Measurements from ENCODE around the gene PREX1. TPM values are rescaled to one million over a fixed set of nuclear protein-coding genes. Genes with fewer than 3 reads are reported as not detected.

Gene PREX1
- polyA plus RNA-seq, 1 donor (not counting 4 experiments of a cell fraction or from before 2014, with no cell fraction given) = 0.22 TPM

DNA sequence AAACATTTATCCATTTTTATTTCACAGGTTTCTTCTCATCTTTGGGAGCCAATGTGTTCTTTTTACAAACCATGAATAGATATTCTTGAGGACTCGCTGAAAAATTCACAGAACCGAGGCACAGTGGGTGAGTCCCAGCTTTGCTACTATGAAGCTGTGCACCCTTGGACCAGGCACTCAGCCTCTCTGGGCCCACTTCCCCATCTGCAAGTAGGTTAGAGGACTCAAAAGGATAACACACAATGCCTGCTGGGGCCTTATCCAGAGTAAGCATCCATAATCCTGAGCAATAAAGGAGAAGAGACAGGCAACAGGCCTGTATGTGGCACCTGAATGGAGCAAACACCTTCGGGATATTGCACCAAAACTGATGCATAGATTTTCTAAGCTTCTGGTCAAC, 153.3 kb downstream of the PREX1 start:
- H3K9me3 ChIP-seq (ENCODE audit: control insufficient read depth, low read depth, low read length) = no peaks in the 10 kb centered on the region
- H3K36me3 ChIP-seq (ENCODE audit: control insufficient read depth in 2 of 2, extremely low read depth in 1 of 2, insufficient read depth in 2 of 2, low read length in 2 of 2) = no peaks in the 10 kb centered on the region
- H3K4me3 ChIP-seq (ENCODE audit: control insufficient read depth in 2 of 3, extremely low read depth in 1 of 3, insufficient read depth in 2 of 3, low read depth in 1 of 3, low read length in 3 of 3) = no peak overlapping the region
- no peak overlapping the region for H3K27ac ChIP-seq (ENCODE audit: control insufficient read depth, insufficient read depth, low read length)
- no peaks in the 10 kb centered on the region for H3K79me2 ChIP-seq (ENCODE audit: control insufficient read depth, insufficient read depth, low read length)
- H3K4me1 ChIP-seq (ENCODE audit: control insufficient read depth, extremely low read depth, insufficient read depth, low read length) = no peaks in the 10 kb centered on the region
- DNase-seq (ENCODE audit: low read depth, low spot score) = no peak
- no peak overlapping the region for H3K9ac ChIP-seq (ENCODE audit: control insufficient read depth, extremely low read depth, insufficient read depth, low read length)
- no peak for TF ChIP-seq EZH2 (IDR thresholded peaks at IDR 0.05; ENCODE audit: low read length)
- TF ChIP-seq, protein P1, sequence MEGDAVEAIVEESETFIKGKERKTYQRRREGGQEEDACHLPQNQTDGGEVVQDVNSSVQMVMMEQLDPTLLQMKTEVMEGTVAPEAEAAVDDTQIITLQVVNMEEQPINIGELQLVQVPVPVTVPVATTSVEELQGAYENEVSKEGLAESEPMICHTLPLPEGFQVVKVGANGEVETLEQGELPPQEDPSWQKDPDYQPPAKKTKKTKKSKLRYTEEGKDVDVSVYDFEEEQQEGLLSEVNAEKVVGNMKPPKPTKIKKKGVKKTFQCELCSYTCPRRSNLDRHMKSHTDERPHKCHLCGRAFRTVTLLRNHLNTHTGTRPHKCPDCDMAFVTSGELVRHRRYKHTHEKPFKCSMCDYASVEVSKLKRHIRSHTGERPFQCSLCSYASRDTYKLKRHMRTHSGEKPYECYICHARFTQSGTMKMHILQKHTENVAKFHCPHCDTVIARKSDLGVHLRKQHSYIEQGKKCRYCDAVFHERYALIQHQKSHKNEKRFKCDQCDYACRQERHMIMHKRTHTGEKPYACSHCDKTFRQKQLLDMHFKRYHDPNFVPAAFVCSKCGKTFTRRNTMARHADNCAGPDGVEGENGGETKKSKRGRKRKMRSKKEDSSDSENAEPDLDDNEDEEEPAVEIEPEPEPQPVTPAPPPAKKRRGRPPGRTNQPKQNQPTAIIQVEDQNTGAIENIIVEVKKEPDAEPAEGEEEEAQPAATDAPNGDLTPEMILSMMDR (optimal IDR thresholded peaks at IDR 0.05 in 1 of 3, IDR thresholded peaks at IDR 0.05 in 1 of 3, conservative IDR thresholded peaks at IDR 0.05 in 1 of 3; ENCODE audit: extremely low read depth in 1 of 3, insufficient read depth in 2 of 3, low read length in 3 of 3) = no peak
- no peak overlapping the region for H2AFZ ChIP-seq (ENCODE audit: control insufficient read depth, low read length)
- no peaks in the 10 kb centered on the region for H4K20me1 ChIP-seq (ENCODE audit: control insufficient read depth, extremely low read depth, insufficient read depth, low read length)
- dilution Hi-C loops (cut with MboI; ENCODE audit: extremely low pct_ligation_motif_present, low sequenced_read_pairs) = loop anchor here (25.0 kb wide), 1 partner anchor 238 kb away; the partner anchor contains the start of gene ARFGEF2
- no peak for FAIRE-seq
- no peak overlapping the region for H3K4me2 ChIP-seq (ENCODE audit: control insufficient read depth, extremely low read depth, insufficient read depth, low read depth, low read length)
- no peaks in the 10 kb centered on the region for H3K9me1 ChIP-seq (ENCODE audit: control insufficient read depth, extremely low read depth, insufficient read depth, low read length)
- H3K27me3 ChIP-seq (ENCODE audit: control insufficient read depth, extremely low read depth, insufficient read depth, low read length) = no peaks in the 10 kb centered on the region

DNA sequence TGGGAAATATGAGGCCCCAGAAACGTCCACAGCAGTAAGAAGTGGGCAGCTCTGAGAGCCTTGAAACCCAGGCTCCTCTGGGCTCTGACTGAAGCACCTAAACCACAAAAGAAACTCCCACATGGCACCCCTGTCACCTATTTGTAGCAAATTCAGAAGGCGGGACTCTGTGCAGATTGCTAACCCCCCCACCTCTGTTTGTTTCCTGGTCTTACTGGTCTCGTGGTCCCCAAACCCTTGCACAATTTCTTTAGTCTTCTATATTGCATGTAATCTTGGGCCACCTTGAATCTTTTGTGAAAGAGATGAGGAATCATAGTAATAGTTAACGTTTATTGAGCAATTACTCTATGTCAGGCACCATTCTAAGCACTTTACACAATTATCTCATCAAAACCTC, 154.3 kb downstream of the PREX1 start:
- no peaks in the 10 kb centered on the region for H3K9me1 ChIP-seq (ENCODE audit: control insufficient read depth, extremely low read depth, insufficient read depth, low read length)
- no peaks in the 10 kb centered on the region for H3K4me1 ChIP-seq (ENCODE audit: control insufficient read depth, extremely low read depth, insufficient read depth, low read length)
- H3K36me3 ChIP-seq (ENCODE audit: control insufficient read depth in 2 of 2, extremely low read depth in 1 of 2, insufficient read depth in 2 of 2, low read length in 2 of 2) = no peaks in the 10 kb centered on the region
- H3K9me3 ChIP-seq (ENCODE audit: control insufficient read depth, low read depth, low read length) = no peaks in the 10 kb centered on the region
- FAIRE-seq = no peak
- H2AFZ ChIP-seq (ENCODE audit: control insufficient read depth, low read length) = no peak overlapping the region
- no peaks in the 10 kb centered on the region for H3K27me3 ChIP-seq (ENCODE audit: control insufficient read depth, extremely low read depth, insufficient read depth, low read length)
- TF ChIP-seq, protein P1 (optimal IDR thresholded peaks at IDR 0.05 in 1 of 3, IDR thresholded peaks at IDR 0.05 in 1 of 3, conservative IDR thresholded peaks at IDR 0.05 in 1 of 3; ENCODE audit: extremely low read depth in 1 of 3, insufficient read depth in 2 of 3, low read length in 3 of 3) = no peak
- no peak for TF ChIP-seq EZH2 (IDR thresholded peaks at IDR 0.05; ENCODE audit: low read length)
- H3K27ac ChIP-seq (ENCODE audit: control insufficient read depth, insufficient read depth, low read length) = no peak overlapping the region
- H3K4me2 ChIP-seq (ENCODE audit: control insufficient read depth, extremely low read depth, insufficient read depth, low read depth, low read length) = no peak overlapping the region
- H3K9ac ChIP-seq (ENCODE audit: control insufficient read depth, extremely low read depth, insufficient read depth, low read length) = no peak overlapping the region
- H3K79me2 ChIP-seq (ENCODE audit: control insufficient read depth, insufficient read depth, low read length) = no peaks in the 10 kb centered on the region
- no peaks in the 10 kb centered on the region for H4K20me1 ChIP-seq (ENCODE audit: control insufficient read depth, extremely low read depth, insufficient read depth, low read length)
- H3K4me3 ChIP-seq (ENCODE audit: control insufficient read depth in 2 of 3, extremely low read depth in 1 of 3, insufficient read depth in 2 of 3, low read depth in 1 of 3, low read length in 3 of 3) = no peak overlapping the region
- dilution Hi-C loops (cut with MboI; ENCODE audit: extremely low pct_ligation_motif_present, low sequenced_read_pairs) = loop anchor here (25.0 kb wide), 1 partner anchor 239 kb away; the partner anchor contains the start of gene ARFGEF2
- no peak for DNase-seq (ENCODE audit: low read depth, low spot score)
